PFSK-1 (cell line): ENCODE results near the gene USHBP1.

Source experiments
- FOXP2 ChIP-seq: optimal IDR thresholded peaks from 2 replicates; pipeline ENCODE3; 2011; ENCODE audit warnings: borderline replicate concordance, control low read depth, inconsistent platforms; ENCODE audit not compliant: insufficient read depth; ENCODE audit errors: extremely low read length, extremely low read depth
- POLR2AphosphoS5 ChIP-seq: IDR thresholded peaks from 2 replicates; pipeline ENCODE4 v1.6.1; 2012; ENCODE audit warnings: low read depth, mild to moderate bottlenecking, control low read depth, low read length, moderate library complexity
- SIN3A ChIP-seq: IDR thresholded peaks from 2 replicates; pipeline ENCODE4 v1.6.1; 2012; ENCODE audit warnings: mild to moderate bottlenecking, low read length, moderate library complexity, borderline replicate concordance; ENCODE audit not compliant: insufficient read depth
- TAF1 ChIP-seq: IDR thresholded peaks from 2 replicates; pipeline ENCODE4 v1.6.1; 2012; ENCODE audit warnings: low read length, control low read depth, borderline replicate concordance; ENCODE audit not compliant: insufficient read depth
- TF ChIP-seq, protein P1 (sequence below), 2 experiments: IDR thresholded peaks; 2 replicates each; pipeline versions ENCODE4 v1.6.1 to v1.8.0; 2011 to 2012; ENCODE audit warnings: low read depth in 2 of 2, low read length in 2 of 2, control low read depth in 1 of 2, inconsistent platforms in 1 of 2, mild to moderate bottlenecking in 1 of 2, moderate library complexity in 1 of 2; ENCODE audit not compliant: insufficient read depth in 1 of 2

DNA sequence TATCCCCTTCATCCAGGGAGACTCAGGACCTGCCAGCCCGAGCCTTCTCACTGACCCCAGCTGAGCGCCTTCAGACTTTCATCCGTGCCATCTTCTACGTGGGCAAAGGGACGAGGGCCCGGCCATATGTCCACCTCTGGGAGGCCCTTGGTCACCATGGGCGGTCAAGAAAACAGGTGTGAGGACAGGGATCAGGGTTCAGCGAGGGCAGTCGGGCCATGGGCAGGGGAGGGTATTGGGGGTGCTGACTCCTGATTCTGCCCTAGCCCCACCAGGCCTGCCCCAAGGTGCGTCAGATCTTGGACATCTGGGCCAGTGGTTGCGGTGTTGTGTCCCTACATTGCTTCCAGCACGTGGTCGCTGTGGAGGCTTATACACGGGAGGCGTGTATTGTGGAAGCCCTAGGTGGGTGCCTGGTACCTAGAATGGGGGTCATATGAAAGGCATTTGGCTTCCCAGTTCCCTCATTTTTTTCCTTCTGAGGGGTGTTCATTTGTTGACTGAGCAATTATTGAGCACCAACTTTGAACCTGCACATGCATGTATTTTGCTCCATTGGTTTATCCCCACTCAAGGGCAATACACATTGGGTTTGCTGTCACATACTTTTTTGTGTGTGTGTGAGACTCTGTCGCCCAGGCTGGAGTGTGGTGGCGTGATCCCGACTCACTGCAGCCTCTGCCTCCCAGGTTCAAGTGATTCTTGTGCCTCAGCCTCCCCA, 21.0 kb upstream of the USHBP1 start:
- TF ChIP-seq POLR2AphosphoS5 (no peak), TAF1 (no peak), SIN3A (no peak), FOXP2 (no peak)
- TF ChIP-seq, protein P1, sequence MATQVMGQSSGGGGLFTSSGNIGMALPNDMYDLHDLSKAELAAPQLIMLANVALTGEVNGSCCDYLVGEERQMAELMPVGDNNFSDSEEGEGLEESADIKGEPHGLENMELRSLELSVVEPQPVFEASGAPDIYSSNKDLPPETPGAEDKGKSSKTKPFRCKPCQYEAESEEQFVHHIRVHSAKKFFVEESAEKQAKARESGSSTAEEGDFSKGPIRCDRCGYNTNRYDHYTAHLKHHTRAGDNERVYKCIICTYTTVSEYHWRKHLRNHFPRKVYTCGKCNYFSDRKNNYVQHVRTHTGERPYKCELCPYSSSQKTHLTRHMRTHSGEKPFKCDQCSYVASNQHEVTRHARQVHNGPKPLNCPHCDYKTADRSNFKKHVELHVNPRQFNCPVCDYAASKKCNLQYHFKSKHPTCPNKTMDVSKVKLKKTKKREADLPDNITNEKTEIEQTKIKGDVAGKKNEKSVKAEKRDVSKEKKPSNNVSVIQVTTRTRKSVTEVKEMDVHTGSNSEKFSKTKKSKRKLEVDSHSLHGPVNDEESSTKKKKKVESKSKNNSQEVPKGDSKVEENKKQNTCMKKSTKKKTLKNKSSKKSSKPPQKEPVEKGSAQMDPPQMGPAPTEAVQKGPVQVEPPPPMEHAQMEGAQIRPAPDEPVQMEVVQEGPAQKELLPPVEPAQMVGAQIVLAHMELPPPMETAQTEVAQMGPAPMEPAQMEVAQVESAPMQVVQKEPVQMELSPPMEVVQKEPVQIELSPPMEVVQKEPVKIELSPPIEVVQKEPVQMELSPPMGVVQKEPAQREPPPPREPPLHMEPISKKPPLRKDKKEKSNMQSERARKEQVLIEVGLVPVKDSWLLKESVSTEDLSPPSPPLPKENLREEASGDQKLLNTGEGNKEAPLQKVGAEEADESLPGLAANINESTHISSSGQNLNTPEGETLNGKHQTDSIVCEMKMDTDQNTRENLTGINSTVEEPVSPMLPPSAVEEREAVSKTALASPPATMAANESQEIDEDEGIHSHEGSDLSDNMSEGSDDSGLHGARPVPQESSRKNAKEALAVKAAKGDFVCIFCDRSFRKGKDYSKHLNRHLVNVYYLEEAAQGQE (IDR thresholded peaks at IDR 0.05; ENCODE audit: insufficient read depth in 1 of 2, low read depth in 2 of 2, low read length in 2 of 2): no peak
